Stimulated activated naive CD8-positive, alpha-beta T cell treated with anti-CD3 and anti-CD28 coated beads, Interleukin-15, Interleukin-2, amounts not matched to agents 100 ng/mL and 50 ng/mL, for 24 hours (primary cell): ENCODE measurements around the gene OCEL1.
A peak's percentile ranks its signal among the peaks of the same experiment; 100 is the strongest.
"Not testable (repeated sequence)": the region's sequence is repeated elsewhere in the genome, so short reads cannot be mapped to it uniquely, and the experiment has no call there.

Experiments
- H3K27ac Mint-ChIP-seq: one replicate; pipeline ENCODE4 v1.8.0; 2021; ENCODE audit warnings: mild to moderate bottlenecking, mixed read lengths
- H3K27me3 Mint-ChIP-seq: one replicate; pipeline ENCODE4 v1.8.0; 2021; ENCODE audit warnings: mixed read lengths
- H3K36me3 Mint-ChIP-seq: one replicate; pipeline ENCODE4 v1.8.0; 2021; ENCODE audit warnings: low read depth, mixed read lengths
- H3K4me1 Mint-ChIP-seq: one replicate; pipeline ENCODE4 v1.8.0; 2021; ENCODE audit warnings: low read depth, mixed read lengths
- H3K4me3 Mint-ChIP-seq: one replicate; pipeline ENCODE4 v1.8.0; 2021; ENCODE audit warnings: mild to moderate bottlenecking, mixed read lengths
- H3K9me3 Mint-ChIP-seq: one replicate; pipeline ENCODE4 v1.8.0; 2021; ENCODE audit warnings: mixed read lengths

The OCEL1 gene

GRCh38 chr19:17226002-17226933, at the start of gene OCEL1:
Gene OCEL1 (plus strand): TSS chr19:17226226. CDS start chr19:17226248, 22 bp downstream.
- Mint-ChIP-seq H3K27me3 (no peaks in the 10 kb centered on the region), H3K27ac (peak within 1 kb of the TSS; percentile 89), H3K36me3 (no peaks in the 10 kb centered on the region), H3K4me3 (peak within 1 kb of the TSS; percentile 91), H3K4me1 (peaks cover 5% of the 10 kb centered on the region), H3K9me3 (no peaks in the 10 kb centered on the region)

GRCh38 chr19:17178291-17178690, 47.7 kb upstream of the OCEL1 start:
- Mint-ChIP-seq H3K4me3 (no peak overlapping the region), H3K9me3 (no peaks in the 10 kb centered on the region), H3K4me1 (peaks cover 8% of the 10 kb centered on the region), H3K36me3 (peaks cover 33% of the 10 kb centered on the region), H3K27me3 (no peaks in the 10 kb centered on the region), H3K27ac (no peak overlapping the region)

- peaks cover 23% of the 10 kb centered on the region for H3K4me1 Mint-ChIP-seq
- H3K4me3 Mint-ChIP-seq, result no peak overlapping the region
- no peak overlapping the region for H3K27ac Mint-ChIP-seq
- no peaks in the 10 kb centered on the region for H3K9me3 Mint-ChIP-seq
- H3K27me3 Mint-ChIP-seq, result no peaks in the 10 kb centered on the region
- H3K36me3 Mint-ChIP-seq, result peaks cover 27% of the 10 kb centered on the region
Measured at GRCh38 chr19:17180997-17181702, 44.9 kb upstream of the OCEL1 start.

- no peaks in the 10 kb centered on the region for H3K27me3 Mint-ChIP-seq
- peaks cover 22% of the 10 kb centered on the region for H3K36me3 Mint-ChIP-seq
- H3K27ac Mint-ChIP-seq, result peak overlapping the region; percentile 95
- no peaks in the 10 kb centered on the region for H3K9me3 Mint-ChIP-seq
- H3K4me3 Mint-ChIP-seq, result peak overlapping the region; percentile 78
- H3K4me1 Mint-ChIP-seq, result peaks cover 23% of the 10 kb centered on the region
Measured at GRCh38 chr19:17183271-17183761, 42.7 kb upstream of the OCEL1 start.

- H3K9me3 Mint-ChIP-seq, result no peaks in the 10 kb centered on the region
- peaks cover 24% of the 10 kb centered on the region for H3K36me3 Mint-ChIP-seq
- H3K27ac Mint-ChIP-seq, result peak overlapping the region; percentile 95
- peaks cover 23% of the 10 kb centered on the region for H3K4me1 Mint-ChIP-seq
- no peaks in the 10 kb centered on the region for H3K27me3 Mint-ChIP-seq
- H3K4me3 Mint-ChIP-seq, result peak overlapping the region; percentile 78
Measured at GRCh38 chr19:17183858-17184321, 42.1 kb upstream of the OCEL1 start.

- peaks cover 27% of the 10 kb centered on the region for H3K36me3 Mint-ChIP-seq
- H3K4me1 Mint-ChIP-seq, result peaks cover 23% of the 10 kb centered on the region
- no peaks in the 10 kb centered on the region for H3K9me3 Mint-ChIP-seq
- H3K27me3 Mint-ChIP-seq, result no peaks in the 10 kb centered on the region
- peak overlapping the region; percentile 78 for H3K4me3 Mint-ChIP-seq
- H3K27ac Mint-ChIP-seq, result peak overlapping the region; percentile 95
Measured at GRCh38 chr19:17184371-17184841, 41.6 kb upstream of the OCEL1 start.

- Mint-ChIP-seq H3K27me3 (no peaks in the 10 kb centered on the region), H3K4me3 (no peak overlapping the region), H3K36me3 (peaks cover 26% of the 10 kb centered on the region), H3K27ac (no peak overlapping the region), H3K4me1 (peaks cover 23% of the 10 kb centered on the region), H3K9me3 (no peaks in the 10 kb centered on the region)
Measured at GRCh38 chr19:17185590-17185989, 40.4 kb upstream of the OCEL1 start.

- H3K27ac Mint-ChIP-seq, H3K4me1 Mint-ChIP-seq, H3K9me3 Mint-ChIP-seq, H3K27me3 Mint-ChIP-seq, H3K4me3 Mint-ChIP-seq: not testable (repeated sequence)
- H3K36me3 Mint-ChIP-seq, result peaks cover 42% of the 10 kb centered on the region
Measured at GRCh38 chr19:17191736-17192135, 34.3 kb upstream of the OCEL1 start.

- no peak overlapping the region for H3K27ac Mint-ChIP-seq
- no peaks in the 10 kb centered on the region for H3K9me3 Mint-ChIP-seq
- no peak overlapping the region for H3K4me3 Mint-ChIP-seq
- no peaks in the 10 kb centered on the region for H3K4me1 Mint-ChIP-seq
- peaks cover 46% of the 10 kb centered on the region for H3K36me3 Mint-ChIP-seq
- no peaks in the 10 kb centered on the region for H3K27me3 Mint-ChIP-seq
Measured at GRCh38 chr19:17192751-17193150, 33.3 kb upstream of the OCEL1 start.

- Mint-ChIP-seq H3K4me1 (no peaks in the 10 kb centered on the region), H3K27ac (no peak overlapping the region), H3K9me3 (no peaks in the 10 kb centered on the region), H3K27me3 (no peaks in the 10 kb centered on the region), H3K36me3 (peaks cover 49% of the 10 kb centered on the region), H3K4me3 (no peak overlapping the region)
Measured at GRCh38 chr19:17194608-17195007, 31.4 kb upstream of the OCEL1 start.

- Mint-ChIP-seq H3K36me3 (peaks cover 48% of the 10 kb centered on the region), H3K27me3 (no peaks in the 10 kb centered on the region), H3K27ac (no peak overlapping the region)
Measured at GRCh38 chr19:17195106-17195505, 30.9 kb upstream of the OCEL1 start.

GRCh38 chr19:17196610-17197009, 29.4 kb upstream of the OCEL1 start:
- Mint-ChIP-seq H3K27ac (no peak overlapping the region), H3K27me3 (no peaks in the 10 kb centered on the region), H3K4me1 (no peaks in the 10 kb centered on the region), H3K36me3 (peaks cover 51% of the 10 kb centered on the region), H3K4me3 (no peak overlapping the region), H3K9me3 (no peaks in the 10 kb centered on the region)

More at GRCh38 chr19:17195106-17195505, 30.9 kb upstream of the OCEL1 start:
- Mint-ChIP-seq H3K4me1 (no peaks in the 10 kb centered on the region), H3K4me3 (no peak overlapping the region), H3K9me3 (no peaks in the 10 kb centered on the region)

- H3K9me3 Mint-ChIP-seq, result no peaks in the 10 kb centered on the region
- no peak overlapping the region for H3K27ac Mint-ChIP-seq
- H3K4me3 Mint-ChIP-seq, result no peak overlapping the region
- peaks cover 61% of the 10 kb centered on the region for H3K36me3 Mint-ChIP-seq
- no peaks in the 10 kb centered on the region for H3K4me1 Mint-ChIP-seq
- H3K27me3 Mint-ChIP-seq, result no peaks in the 10 kb centered on the region
Measured at GRCh38 chr19:17197666-17198065, 28.4 kb upstream of the OCEL1 start.

GRCh38 chr19:17200408-17201079, 25.5 kb upstream of the OCEL1 start:
- peaks cover 56% of the 10 kb centered on the region for H3K36me3 Mint-ChIP-seq
- H3K9me3 Mint-ChIP-seq, result no peaks in the 10 kb centered on the region
- H3K27ac Mint-ChIP-seq, result no peak overlapping the region
- H3K27me3 Mint-ChIP-seq, result no peaks in the 10 kb centered on the region
- no peak overlapping the region for H3K4me3 Mint-ChIP-seq
- no peaks in the 10 kb centered on the region for H3K4me1 Mint-ChIP-seq
